ENCODE data around the gene NBPF3.

The NBPF3 gene

GRCh38 chr1:21492356-21492625 lies 52.4 kb downstream of the NBPF3 start:
- POLR2A ChIA-PET = no interaction called here
- CTCF ChIA-PET = no interaction called here
- DNase-seq (ENCODE audit: extremely low spot score) = no peak
- TF ChIP-seq SP1 (IDR thresholded peaks at IDR 0.05) (no peak), TARDBP (IDR thresholded peaks at IDR 0.05) (no peak), ELF4 (IDR thresholded peaks at IDR 0.05) (no peak), FOXA1 (IDR thresholded peaks at IDR 0.05) (no peak), ZNF384 (IDR thresholded peaks at IDR 0.05) (no peak), BHLHE40 (IDR thresholded peaks at IDR 0.05; ENCODE audit: borderline replicate concordance) (no peak), CTBP1 (IDR thresholded peaks at IDR 0.05; ENCODE audit: borderline replicate concordance) (no peak)

GRCh38 chr1:21494196-21494595 lies 54.3 kb downstream of the NBPF3 start:
- ChIA-PET POLR2A (no interaction called here), CTCF (no interaction called here)
- TF ChIP-seq SUZ12 (IDR thresholded peaks at IDR 0.05) (no peak), PKNOX1 (IDR thresholded peaks at IDR 0.05) (peak; percentile 75)
- DNase-seq (ENCODE audit: extremely low spot score) = no peak

GRCh38 chr1:21495225-21495820 lies 55.4 kb downstream of the NBPF3 start:
- POLR2A ChIA-PET = no interaction called here
- no peak for DNase-seq (ENCODE audit: extremely low spot score)
- TF ChIP-seq CTBP1 (IDR thresholded peaks at IDR 0.05; ENCODE audit: borderline replicate concordance) (no peak), SP1 (IDR thresholded peaks at IDR 0.05) (no peak), FOXM1 (IDR thresholded peaks at IDR 0.05; ENCODE audit: borderline replicate concordance) (no peak), ZNF384 (IDR thresholded peaks at IDR 0.05) (no peak), BHLHE40 (IDR thresholded peaks at IDR 0.05; ENCODE audit: borderline replicate concordance) (no peak), NFRKB (IDR thresholded peaks at IDR 0.05) (no peak), SUZ12 (IDR thresholded peaks at IDR 0.05) (no peak), HDGF (IDR thresholded peaks at IDR 0.05; ENCODE audit: borderline replicate concordance) (no peak), ARNT (IDR thresholded peaks at IDR 0.05) (no peak), TARDBP (IDR thresholded peaks at IDR 0.05) (no peak), FOXA1 (IDR thresholded peaks at IDR 0.05) (no peak), LEF1 (IDR thresholded peaks at IDR 0.05; ENCODE audit: borderline replicate concordance) (no peak), PKNOX1 (IDR thresholded peaks at IDR 0.05) (no peak)
- CTCF ChIA-PET = no interaction called here

- ChIA-PET POLR2A (no interaction called here), CTCF (no interaction called here)
- no peak for DNase-seq (ENCODE audit: extremely low spot score)
- TF ChIP-seq L3MBTL2 (conservative IDR thresholded peaks at IDR 0.05) = no peak
- TF ChIP-seq BHLHE40 (IDR thresholded peaks at IDR 0.05; ENCODE audit: borderline replicate concordance) = no peak
- TF ChIP-seq CTBP1 (IDR thresholded peaks at IDR 0.05; ENCODE audit: borderline replicate concordance) = no peak
- no peak for TF ChIP-seq NFRKB (IDR thresholded peaks at IDR 0.05)
- no peak for TF ChIP-seq ARNT (IDR thresholded peaks at IDR 0.05)
- no peak for TF ChIP-seq HDGF (IDR thresholded peaks at IDR 0.05; ENCODE audit: borderline replicate concordance)
- TF ChIP-seq PKNOX1 (IDR thresholded peaks at IDR 0.05) = no peak
- no peak for TF ChIP-seq FOXA1 (IDR thresholded peaks at IDR 0.05)
- TF ChIP-seq LEF1 (IDR thresholded peaks at IDR 0.05; ENCODE audit: borderline replicate concordance) = no peak
- TF ChIP-seq TARDBP (IDR thresholded peaks at IDR 0.05) = no peak
- TF ChIP-seq SP1 (IDR thresholded peaks at IDR 0.05) = no peak
- TF ChIP-seq ELF4 (IDR thresholded peaks at IDR 0.05) = no peak
- TF ChIP-seq ZNF384 (IDR thresholded peaks at IDR 0.05) = no peak
- TF ChIP-seq FOXM1 (IDR thresholded peaks at IDR 0.05; ENCODE audit: borderline replicate concordance) = no peak
Observed at GRCh38 chr1:21496063-21496462, 56.1 kb downstream of the NBPF3 start.

GRCh38 chr1:21496886-21497285 lies 56.9 kb downstream of the NBPF3 start:
- no peak for DNase-seq (ENCODE audit: extremely low spot score)
- ChIA-PET POLR2A (no interaction called here), CTCF (no interaction called here)
- TF ChIP-seq L3MBTL2 (conservative IDR thresholded peaks at IDR 0.05) = no peak
- no peak for TF ChIP-seq SUZ12 (IDR thresholded peaks at IDR 0.05)
- no peak for TF ChIP-seq HDGF (IDR thresholded peaks at IDR 0.05; ENCODE audit: borderline replicate concordance)
- TF ChIP-seq LEF1 (IDR thresholded peaks at IDR 0.05; ENCODE audit: borderline replicate concordance) = no peak
- no peak for TF ChIP-seq FOXM1 (IDR thresholded peaks at IDR 0.05; ENCODE audit: borderline replicate concordance)
- no peak for TF ChIP-seq CTBP1 (IDR thresholded peaks at IDR 0.05; ENCODE audit: borderline replicate concordance)
- TF ChIP-seq BHLHE40 (IDR thresholded peaks at IDR 0.05; ENCODE audit: borderline replicate concordance) = no peak
- no peak for TF ChIP-seq ELF4 (IDR thresholded peaks at IDR 0.05)
- TF ChIP-seq PKNOX1 (IDR thresholded peaks at IDR 0.05) = no peak
- no peak for TF ChIP-seq TARDBP (IDR thresholded peaks at IDR 0.05)
- TF ChIP-seq ZNF384 (IDR thresholded peaks at IDR 0.05) = no peak
- no peak for TF ChIP-seq FOXA1 (IDR thresholded peaks at IDR 0.05)
- TF ChIP-seq NFRKB (IDR thresholded peaks at IDR 0.05) = no peak
- no peak for TF ChIP-seq FOXK2 (IDR thresholded peaks at IDR 0.05)

GRCh38 chr1:21497466-21498061 lies 57.6 kb downstream of the NBPF3 start:
- ChIA-PET POLR2A (no interaction called here), CTCF (no interaction called here)
- TF ChIP-seq CTBP1 (IDR thresholded peaks at IDR 0.05; ENCODE audit: borderline replicate concordance) = no peak
- no peak for TF ChIP-seq HDGF (IDR thresholded peaks at IDR 0.05; ENCODE audit: borderline replicate concordance)
- no peak for TF ChIP-seq PKNOX1 (IDR thresholded peaks at IDR 0.05)
- no peak for TF ChIP-seq ELF4 (IDR thresholded peaks at IDR 0.05)
- no peak for TF ChIP-seq BHLHE40 (IDR thresholded peaks at IDR 0.05; ENCODE audit: borderline replicate concordance)
- TF ChIP-seq NFRKB (IDR thresholded peaks at IDR 0.05) = no peak
- no peak for TF ChIP-seq SUZ12 (IDR thresholded peaks at IDR 0.05)
- no peak for TF ChIP-seq FOXK2 (IDR thresholded peaks at IDR 0.05)
- TF ChIP-seq ZNF384 (IDR thresholded peaks at IDR 0.05) = no peak
- no peak for TF ChIP-seq SP1 (IDR thresholded peaks at IDR 0.05)
- no peak for TF ChIP-seq TARDBP (IDR thresholded peaks at IDR 0.05)
- no peak for TF ChIP-seq L3MBTL2 (conservative IDR thresholded peaks at IDR 0.05)
- TF ChIP-seq ARNT (IDR thresholded peaks at IDR 0.05) = no peak
- no peak for TF ChIP-seq FOXM1 (IDR thresholded peaks at IDR 0.05; ENCODE audit: borderline replicate concordance)
- TF ChIP-seq FOXA1 (IDR thresholded peaks at IDR 0.05) = no peak
- no peak for TF ChIP-seq LEF1 (IDR thresholded peaks at IDR 0.05; ENCODE audit: borderline replicate concordance)
- DNase-seq (ENCODE audit: extremely low spot score) = no peak
